OCI-LY1 (cell line): ENCODE results near the gene DNAJB8.

Experiments
- H2AFZ ChIP-seq: fragments of 200-600 bp; sonication (generic), shearing (Covaris generic); 2 replicates; pipeline ENCODE4 v1.6.0; 2014; ENCODE audit warnings: antibody characterized with exemption, mild to moderate bottlenecking, low read length
- H3F3A ChIP-seq: fragments of 200-600 bp; sonication (generic), shearing (Covaris generic); 2 replicates; pipeline ENCODE4 v1.6.0; 2014; ENCODE audit warnings: mild to moderate bottlenecking, antibody characterized with exemption, low read length, moderate library complexity; ENCODE audit not compliant: insufficient read depth
- H3K27ac ChIP-seq: fragments of 200-600 bp; sonication (generic); 2 replicates; pipeline ENCODE4 v1.5.1; 2014; ENCODE audit warnings: low read length, mixed run types, mild to moderate bottlenecking, low read depth; ENCODE audit not compliant: poor library complexity, severe bottlenecking
- H3K27me3 ChIP-seq: fragments of 200-600 bp; sonication (generic); 2 replicates; pipeline ENCODE4 v1.6.0; 2014; ENCODE audit warnings: antibody characterized with exemption, mild to moderate bottlenecking, low read length, moderate library complexity; ENCODE audit not compliant: insufficient read depth
- H3K36me3 ChIP-seq: fragments of 200-600 bp; sonication (generic); 2 replicates; pipeline ENCODE4 v1.6.1; 2014; ENCODE audit warnings: mild to moderate bottlenecking, antibody characterized with exemption, low read length, moderate library complexity, mixed read lengths; ENCODE audit not compliant: insufficient read depth
- H3K4me1 ChIP-seq: fragments of 200-600 bp; sonication (generic); 2 replicates; pipeline ENCODE4 v1.5.1; 2014; ENCODE audit warnings: mild to moderate bottlenecking, low read length, moderate library complexity; ENCODE audit not compliant: insufficient read depth, severe bottlenecking
- H3K4me2 ChIP-seq: fragments of 200-600 bp; sonication (generic), shearing (Covaris generic); 2 replicates; pipeline ENCODE4 v1.6.1; 2014; ENCODE audit warnings: low read length
- H3K4me3 ChIP-seq: fragments of 200-600 bp; sonication (generic); 2 replicates; pipeline ENCODE4 v1.5.1; 2014; ENCODE audit warnings: low read length, low read depth, mild to moderate bottlenecking, mixed read lengths; ENCODE audit not compliant: poor library complexity, severe bottlenecking
- H3K79me2 ChIP-seq: fragments of 200-600 bp; shearing (Covaris generic); 2 replicates; pipeline ENCODE4 v1.6.1; 2016; ENCODE audit warnings: mixed run types, low read length, mixed read lengths; ENCODE audit not compliant: insufficient read depth
- H3K9ac ChIP-seq: fragments of 200-600 bp; sonication (generic), shearing (Covaris generic); 2 replicates; pipeline ENCODE4 v1.6.1; 2014; ENCODE audit warnings: mild to moderate bottlenecking, low read length, mixed read lengths
- H3K9me2 ChIP-seq: fragments of 200-600 bp; sonication (generic), shearing (Covaris generic); 2 replicates; pipeline ENCODE4 v1.6.1; 2014; ENCODE audit warnings: low read depth, mild to moderate bottlenecking, low read length, mixed read lengths
- H3K9me3 ChIP-seq: fragments of 200-600 bp; shearing (Covaris generic); 2 replicates; pipeline ENCODE4 v1.6.1; 2014; ENCODE audit warnings: low read length, mixed read lengths
- H4K20me1 ChIP-seq: fragments of 200-600 bp; sonication (generic), shearing (Covaris generic); 2 replicates; pipeline ENCODE4 v1.6.0; 2016; ENCODE audit warnings: mild to moderate bottlenecking, low read length; ENCODE audit not compliant: insufficient read depth
- EZH2 ChIP-seq: fragments of 200-600 bp; sonication (generic), shearing (Covaris generic); IDR thresholded peaks from 2 replicates; pipeline ENCODE4 v1.8.0; 2017; ENCODE audit warnings: borderline replicate concordance, mixed run types, mild to moderate bottlenecking, antibody characterized with exemption, low read length, moderate library complexity, mixed read lengths
- TF ChIP-seq, protein P1 (sequence below): fragments of 200-600 bp; sonication (generic), shearing (Covaris generic); IDR thresholded peaks from 2 replicates; pipeline ENCODE4 v1.5.1; 2017; ENCODE audit warnings: mild to moderate bottlenecking, antibody characterized with exemption, low read length, moderate library complexity, mixed read lengths

Gene DNAJB8

DNA sequence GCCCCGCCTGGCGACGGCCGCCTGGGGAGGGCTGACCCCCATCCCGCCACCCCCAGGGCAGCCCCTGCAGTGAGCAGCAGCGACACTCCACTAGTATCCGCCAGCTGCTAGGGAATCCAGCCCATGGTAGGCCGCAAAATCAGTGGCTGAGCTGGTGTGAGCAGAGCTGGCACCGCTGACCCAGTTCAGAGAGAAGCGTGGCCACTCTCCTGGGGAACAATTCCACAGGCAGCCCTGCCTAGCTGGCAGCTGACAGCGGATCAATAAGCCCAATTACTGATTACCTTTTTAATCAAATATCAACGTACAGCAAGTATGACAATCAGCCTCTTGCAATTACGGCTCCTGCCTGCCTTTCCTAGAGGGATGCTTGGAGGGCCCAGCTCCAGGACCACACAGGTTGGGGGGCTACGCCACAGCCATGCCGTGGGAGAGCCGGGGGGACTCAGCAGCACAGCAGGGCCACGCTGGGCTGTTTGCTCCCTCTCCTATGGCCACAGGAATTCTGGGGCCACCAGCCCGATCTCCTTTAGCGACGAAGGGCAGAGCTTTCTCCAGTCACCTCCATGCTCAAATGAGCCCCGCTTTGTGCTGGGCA is 13.9 kb downstream of the DNAJB8 start:
- Histone ChIP-seq H3K79me2 (no peaks in the 10 kb centered on the region), H3K4me1 (no peaks in the 10 kb centered on the region), H3K9ac (no peak overlapping the region), H4K20me1 (no peaks in the 10 kb centered on the region), H3K27ac (no peak overlapping the region), H3F3A (no peaks in the 10 kb centered on the region), H3K9me3 (no peaks in the 10 kb centered on the region), H3K4me2 (no peak overlapping the region), H3K4me3 (no peak overlapping the region), H2AFZ (no peak overlapping the region), H3K36me3 (no peaks in the 10 kb centered on the region), H3K9me2 (no peaks in the 10 kb centered on the region), H3K27me3 (peaks cover 22% of the 10 kb centered on the region; the same call in 1 of the 2 replicates)
- TF ChIP-seq, protein P1, sequence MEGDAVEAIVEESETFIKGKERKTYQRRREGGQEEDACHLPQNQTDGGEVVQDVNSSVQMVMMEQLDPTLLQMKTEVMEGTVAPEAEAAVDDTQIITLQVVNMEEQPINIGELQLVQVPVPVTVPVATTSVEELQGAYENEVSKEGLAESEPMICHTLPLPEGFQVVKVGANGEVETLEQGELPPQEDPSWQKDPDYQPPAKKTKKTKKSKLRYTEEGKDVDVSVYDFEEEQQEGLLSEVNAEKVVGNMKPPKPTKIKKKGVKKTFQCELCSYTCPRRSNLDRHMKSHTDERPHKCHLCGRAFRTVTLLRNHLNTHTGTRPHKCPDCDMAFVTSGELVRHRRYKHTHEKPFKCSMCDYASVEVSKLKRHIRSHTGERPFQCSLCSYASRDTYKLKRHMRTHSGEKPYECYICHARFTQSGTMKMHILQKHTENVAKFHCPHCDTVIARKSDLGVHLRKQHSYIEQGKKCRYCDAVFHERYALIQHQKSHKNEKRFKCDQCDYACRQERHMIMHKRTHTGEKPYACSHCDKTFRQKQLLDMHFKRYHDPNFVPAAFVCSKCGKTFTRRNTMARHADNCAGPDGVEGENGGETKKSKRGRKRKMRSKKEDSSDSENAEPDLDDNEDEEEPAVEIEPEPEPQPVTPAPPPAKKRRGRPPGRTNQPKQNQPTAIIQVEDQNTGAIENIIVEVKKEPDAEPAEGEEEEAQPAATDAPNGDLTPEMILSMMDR = no peak
- no peak for TF ChIP-seq EZH2

DNA sequence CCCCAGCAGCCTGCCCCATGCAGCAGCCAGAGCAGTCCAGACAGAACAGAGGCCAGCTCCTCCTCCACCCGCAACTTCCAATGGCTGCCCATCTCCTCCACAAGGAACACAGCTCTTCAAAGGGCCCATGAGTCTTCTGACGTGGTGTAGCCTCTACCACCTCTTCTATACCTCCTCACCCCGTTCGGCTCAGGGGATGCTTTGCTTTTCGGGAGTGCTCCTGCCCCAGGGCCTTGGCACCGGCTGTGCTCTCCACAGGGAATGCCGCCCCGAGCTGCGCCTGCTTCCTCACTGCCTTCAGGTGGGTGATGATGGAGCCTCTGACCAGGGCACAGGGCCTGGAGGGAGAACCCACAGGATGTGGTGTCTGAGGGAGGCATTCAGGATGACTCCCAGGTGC is 14.6 kb downstream of the DNAJB8 start:
- H3K79me2 ChIP-seq = no peaks in the 10 kb centered on the region
- no peak overlapping the region for H2AFZ ChIP-seq
- no peak overlapping the region for H3K4me3 ChIP-seq
- no peaks in the 10 kb centered on the region for H3K9me2 ChIP-seq
- no peaks in the 10 kb centered on the region for H3F3A ChIP-seq
- peaks cover 21% of the 10 kb centered on the region; the same call in 1 of the 2 replicates for H3K27me3 ChIP-seq
- no peaks in the 10 kb centered on the region for H3K9me3 ChIP-seq
- H3K9ac ChIP-seq = no peak overlapping the region
- no peaks in the 10 kb centered on the region for H4K20me1 ChIP-seq
- H3K4me2 ChIP-seq = no peak overlapping the region
- no peaks in the 10 kb centered on the region for H3K36me3 ChIP-seq
- H3K27ac ChIP-seq = no peak overlapping the region
- H3K4me1 ChIP-seq = no peaks in the 10 kb centered on the region
- TF ChIP-seq EZH2 = no peak
- TF ChIP-seq, protein P1 = no peak

DNA sequence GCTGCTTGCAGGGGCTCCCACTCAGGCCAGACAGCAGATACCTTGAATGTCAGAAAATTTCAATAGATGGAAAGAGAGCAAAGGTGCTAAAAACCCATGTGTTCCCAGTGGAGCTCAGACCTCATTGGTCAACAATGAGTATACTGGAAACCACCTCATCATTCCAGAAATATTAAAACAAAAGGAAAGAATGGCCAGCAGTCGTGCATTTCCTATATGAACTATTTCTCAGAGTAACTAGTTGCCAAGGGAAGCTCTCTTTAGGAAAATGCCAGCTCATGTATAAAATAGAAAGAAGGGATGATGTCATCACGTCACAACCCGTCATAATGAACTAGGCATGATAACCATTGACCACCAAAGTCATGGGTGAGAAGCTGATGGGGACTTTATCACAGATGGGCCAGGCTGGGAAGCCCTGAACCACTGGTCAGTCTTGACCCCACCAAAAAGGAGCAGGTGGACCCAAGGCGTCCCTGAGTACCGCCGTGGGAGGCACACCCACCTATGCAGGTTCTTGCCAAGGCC is 17.5 kb downstream of the DNAJB8 start:
- Histone ChIP-seq H3K4me1 (no peaks in the 10 kb centered on the region), H3K79me2 (no peaks in the 10 kb centered on the region), H3K27me3 (peaks cover 17% of the 10 kb centered on the region; the same call in 1 of the 2 replicates), H3K4me2 (no peak overlapping the region), H3K27ac (no peak overlapping the region), H3K9me3 (no peaks in the 10 kb centered on the region), H3K4me3 (no peak overlapping the region), H3K9ac (no peak overlapping the region), H2AFZ (no peak overlapping the region), H3K36me3 (no peaks in the 10 kb centered on the region), H4K20me1 (no peaks in the 10 kb centered on the region), H3F3A (no peaks in the 10 kb centered on the region), H3K9me2 (no peaks in the 10 kb centered on the region)
- TF ChIP-seq, protein P1 = no peak
- no peak for TF ChIP-seq EZH2
